BLaER1 treated with 17β-estradiol and CSF1 and Interleukin-3, amounts not matched to agents 10 nM and 100 nM (cell line): ENCODE measurements around the gene SLC23A3.

Source experiments
- H3K27ac ChIP-seq, 11 experiments: shearing (Covaris generic); formaldehyde crosslinking; 2 replicates each; pipeline ENCODE4 v1.8.1; 2022
- H3K27me3 ChIP-seq, 11 experiments: shearing (Covaris generic); formaldehyde crosslinking; 2 replicates each; pipeline ENCODE4 v1.8.1; 2022
- H3K36me3 ChIP-seq, 11 experiments: shearing (Covaris generic); formaldehyde crosslinking; 2 replicates each; pipeline ENCODE4 v1.8.1; 2022
- H3K4me1 ChIP-seq, 10 experiments: shearing (Covaris generic); formaldehyde crosslinking; 2 replicates each; pipeline ENCODE4 v1.8.1; 2022
- H3K4me2 ChIP-seq, 11 experiments: shearing (Covaris generic); formaldehyde crosslinking; 2 replicates each; pipeline ENCODE4 v1.8.1; 2022
- H3K4me3 ChIP-seq, 10 experiments: shearing (Covaris generic); formaldehyde crosslinking; 2 replicates each; pipeline ENCODE4 v1.8.1; 2022
- H3K9ac ChIP-seq, 11 experiments: shearing (Covaris generic); formaldehyde crosslinking; 2 replicates each; pipeline ENCODE4 v1.8.1; 2022
- H3K9me3 ChIP-seq, 11 experiments: shearing (Covaris generic); formaldehyde crosslinking; replicated peaks in 1 of 11; 2 replicates each; pipeline ENCODE4 v1.8.1; 2022
- H4K20me1 ChIP-seq, 11 experiments: shearing (Covaris generic); formaldehyde crosslinking; 2 replicates each; pipeline ENCODE4 v1.8.1; 2022
- Cebpa-rat ChIP-seq, 11 experiments: shearing (Covaris generic); IDR thresholded peaks; 2 replicates each; pipeline ENCODE4 v1.8.1; 2022

SLC23A3 gene

GRCh38 chr2:219128396-219128795, 41.4 kb downstream of the SLC23A3 start:
- no peak for TF ChIP-seq Cebpa-rat (IDR thresholded peaks at IDR 0.05)
- H3K36me3 ChIP-seq: peaks cover 0 to 16% (median 0%) of the 10 kb centered on the region in 11 experiments; a peak in 9 of 22 replicates

GRCh38 chr2:219127037-219127635, 42.7 kb downstream of the SLC23A3 start:
- Histone ChIP-seq H3K9ac (no peak overlapping the region), H3K4me1 (peaks cover 0 to 11% (median 0%) of the 10 kb centered on the region in 10 experiments; a peak in 4 of 20 replicates), H3K27me3 (no peaks in the 10 kb centered on the region), H3K9me3 (no peaks in the 10 kb centered on the region), H3K4me2 (no peak overlapping the region), H3K4me3 (no peak overlapping the region), H4K20me1 (peaks cover 0 to 83% (median 53%) of the 10 kb centered on the region in 11 experiments; a peak in 16 of 22 replicates), H3K36me3 (peaks cover 0 to 16% (median 0%) of the 10 kb centered on the region in 11 experiments; a peak in 9 of 22 replicates), H3K27ac (no peak overlapping the region)
- TF ChIP-seq Cebpa-rat (IDR thresholded peaks at IDR 0.05): no peak

More at GRCh38 chr2:219128396-219128795, 41.4 kb downstream of the SLC23A3 start:
- peak overlapping the region in 1 of 11 experiments; percentile 12; a peak in 2 of 22 replicates for H3K4me2 ChIP-seq
- H3K9ac ChIP-seq: no peak overlapping the region
- H3K27ac ChIP-seq: no peak overlapping the region
- H3K27me3 ChIP-seq: no peaks in the 10 kb centered on the region
- H3K9me3 ChIP-seq: no peaks in the 10 kb centered on the region
- no peak overlapping the region for H3K4me3 ChIP-seq
- H4K20me1 ChIP-seq: peaks cover 0 to 82% (median 47%) of the 10 kb centered on the region in 11 experiments; a peak in 16 of 22 replicates
- H3K4me1 ChIP-seq: peaks cover 0 to 11% (median 0%) of the 10 kb centered on the region in 10 experiments; a peak in 4 of 20 replicates

- Histone ChIP-seq H3K36me3 (peaks cover 0 to 16% (median 0%) of the 10 kb centered on the region in 11 experiments; a peak in 8 of 22 replicates), H4K20me1 (peaks cover 0 to 87% (median 55%) of the 10 kb centered on the region in 11 experiments; a peak in 16 of 22 replicates), H3K27ac (no peak overlapping the region), H3K9ac (no peak overlapping the region), H3K4me1 (peaks cover 0 to 11% (median 0%) of the 10 kb centered on the region in 10 experiments; a peak in 4 of 20 replicates), H3K9me3 (no peaks in the 10 kb centered on the region), H3K27me3 (no peaks in the 10 kb centered on the region), H3K4me2 (no peak overlapping the region), H3K4me3 (no peak overlapping the region)
- no peak for TF ChIP-seq Cebpa-rat (IDR thresholded peaks at IDR 0.05)
Measured at GRCh38 chr2:219126555-219126954, 43.3 kb downstream of the SLC23A3 start.

GRCh38 chr2:219125886-219126270, 44.0 kb downstream of the SLC23A3 start:
- Histone ChIP-seq H3K4me2 (no peak overlapping the region), H3K4me1 (peaks cover 0 to 11% (median 0%) of the 10 kb centered on the region in 10 experiments; a peak in 4 of 20 replicates), H3K9ac (no peak overlapping the region), H3K27me3 (no peaks in the 10 kb centered on the region), H3K4me3 (no peak overlapping the region), H4K20me1 (peaks cover 0 to 88% (median 56%) of the 10 kb centered on the region in 11 experiments; a peak in 16 of 22 replicates), H3K36me3 (peaks cover 0 to 15% (median 0%) of the 10 kb centered on the region in 11 experiments; a peak in 8 of 22 replicates), H3K27ac (no peak overlapping the region), H3K9me3 (no peaks in the 10 kb centered on the region)
- TF ChIP-seq Cebpa-rat (IDR thresholded peaks at IDR 0.05): no peak

GRCh38 chr2:219125225-219125885, 44.5 kb downstream of the SLC23A3 start:
- H3K4me1 ChIP-seq: peaks cover 0 to 11% (median 0%) of the 10 kb centered on the region in 10 experiments; a peak in 4 of 20 replicates

GRCh38 chr2:219124381-219125110, 45.3 kb downstream of the SLC23A3 start:
- no peak for TF ChIP-seq Cebpa-rat (IDR thresholded peaks at IDR 0.05)
- Histone ChIP-seq H3K4me1 (peaks cover 0 to 11% (median 0%) of the 10 kb centered on the region in 10 experiments; a peak in 4 of 20 replicates), H3K27ac (no peak overlapping the region), H3K9ac (no peak overlapping the region), H3K27me3 (no peaks in the 10 kb centered on the region), H3K36me3 (peaks cover 0 to 6% (median 0%) of the 10 kb centered on the region in 11 experiments; a peak in 4 of 22 replicates), H4K20me1 (peaks cover 0 to 95% (median 62%) of the 10 kb centered on the region in 11 experiments; a peak in 17 of 22 replicates), H3K9me3 (no peaks in the 10 kb centered on the region), H3K4me2 (no peak overlapping the region), H3K4me3 (no peak overlapping the region)

More at GRCh38 chr2:219125225-219125885, 44.5 kb downstream of the SLC23A3 start:
- Histone ChIP-seq H3K27ac (no peak overlapping the region), H3K27me3 (no peaks in the 10 kb centered on the region), H4K20me1 (peaks cover 0 to 92% (median 56%) of the 10 kb centered on the region in 11 experiments; a peak in 16 of 22 replicates), H3K9me3 (no peaks in the 10 kb centered on the region), H3K9ac (no peak overlapping the region), H3K36me3 (peaks cover 0 to 9% (median 0%) of the 10 kb centered on the region in 11 experiments; a peak in 6 of 22 replicates), H3K4me2 (peak overlapping the region in 1 of 11 experiments; percentile 2; a peak in 1 of 22 replicates), H3K4me3 (no peak overlapping the region)
- TF ChIP-seq Cebpa-rat (IDR thresholded peaks at IDR 0.05): no peak

- Histone ChIP-seq H3K27ac (no peak overlapping the region), H3K9ac (no peak overlapping the region), H3K4me3 (no peak overlapping the region)
Measured at GRCh38 chr2:219123356-219124135, 46.3 kb downstream of the SLC23A3 start.

More at GRCh38 chr2:219123356-219124135, 46.3 kb downstream of the SLC23A3 start:
- Histone ChIP-seq H4K20me1 (peaks cover 0 to 95% (median 62%) of the 10 kb centered on the region in 11 experiments; a peak in 18 of 22 replicates), H3K27me3 (no peaks in the 10 kb centered on the region), H3K4me2 (no peak overlapping the region), H3K4me1 (peaks cover 8 to 17% (median 8%) of the 10 kb centered on the region in 10 experiments), H3K9me3 (no peaks in the 10 kb centered on the region), H3K36me3 (peaks cover 0 to 2% (median 0%) of the 10 kb centered on the region in 11 experiments; a peak in 2 of 22 replicates)
- TF ChIP-seq Cebpa-rat (IDR thresholded peaks at IDR 0.05): no peak
